Activated naive CD8-positive, alpha-beta T cell treated with anti-CD3 and anti-CD28 coated beads, Interleukin-2, amount 50 U/mL, for 16 hours (primary cell): ENCODE measurements around the gene PHACTR1.
"Not testable (repeated sequence)": the region's sequence is repeated elsewhere in the genome, so short reads cannot be mapped to it uniquely, and the experiment has no call there.

Experiments
- DNase-seq: peaks from one replicate; pipeline ENCODE4 v3.0.0-alpha.2; 2020; ENCODE audit warnings: low read depth, low spot score

PHACTR1 gene

DNA sequence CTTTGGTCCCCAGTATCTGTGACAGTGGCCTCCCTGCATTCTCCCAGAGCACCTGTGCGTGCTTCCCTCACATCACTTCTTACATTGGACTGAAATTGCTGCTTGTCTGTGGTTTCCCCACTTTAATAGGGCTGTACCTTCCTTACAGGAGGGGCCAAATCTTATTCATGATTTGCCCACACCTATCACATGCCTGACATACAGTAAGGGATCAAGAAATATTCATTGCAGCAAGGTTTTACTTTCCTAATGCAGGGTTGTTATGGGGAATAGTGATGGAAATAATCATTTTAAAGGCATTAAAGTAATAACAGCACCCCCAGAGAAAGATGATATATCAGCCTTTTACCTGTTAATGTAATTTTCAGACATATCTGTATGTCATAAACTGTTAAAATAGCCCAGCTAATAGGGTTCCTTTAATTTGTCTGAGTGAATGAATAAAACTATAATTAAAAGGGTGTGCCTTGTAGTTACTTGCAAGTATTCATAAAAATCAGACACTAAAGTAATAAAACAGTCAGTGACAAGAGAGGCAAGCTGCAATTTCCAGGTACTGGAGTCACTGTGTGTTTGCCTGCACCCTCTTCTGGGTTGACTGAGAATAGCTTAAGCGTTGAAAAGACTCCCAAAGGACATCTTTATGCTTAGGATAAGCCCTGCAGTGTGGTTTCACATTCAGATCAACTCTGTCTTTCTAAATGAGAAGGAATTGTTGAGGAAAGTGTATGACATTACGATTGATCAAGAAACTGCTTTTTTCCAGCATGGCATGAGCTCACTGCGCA lies 182.7 kb downstream of the PHACTR1 start:
- DNase-seq = no peak

DNA sequence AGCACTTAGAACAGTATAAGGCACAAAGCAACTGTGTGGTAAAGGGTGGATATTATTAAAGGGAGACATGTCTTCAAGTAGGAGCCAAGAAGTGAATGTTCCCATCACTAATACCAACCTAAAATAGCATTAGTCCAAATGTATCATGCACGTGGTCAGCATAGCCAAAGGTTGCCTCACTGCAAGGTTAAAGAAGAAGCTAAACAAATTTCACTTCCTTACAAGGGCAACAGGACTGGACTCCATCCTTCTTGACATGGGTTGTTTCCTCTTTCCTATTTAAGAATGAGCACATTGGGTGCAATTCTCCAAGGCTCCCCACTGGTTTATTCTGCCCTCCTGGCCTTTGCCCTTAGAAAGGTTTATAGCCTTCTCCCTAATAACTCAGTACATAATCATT lies 186.7 kb downstream of the PHACTR1 start:
- no peak for DNase-seq

DNA sequence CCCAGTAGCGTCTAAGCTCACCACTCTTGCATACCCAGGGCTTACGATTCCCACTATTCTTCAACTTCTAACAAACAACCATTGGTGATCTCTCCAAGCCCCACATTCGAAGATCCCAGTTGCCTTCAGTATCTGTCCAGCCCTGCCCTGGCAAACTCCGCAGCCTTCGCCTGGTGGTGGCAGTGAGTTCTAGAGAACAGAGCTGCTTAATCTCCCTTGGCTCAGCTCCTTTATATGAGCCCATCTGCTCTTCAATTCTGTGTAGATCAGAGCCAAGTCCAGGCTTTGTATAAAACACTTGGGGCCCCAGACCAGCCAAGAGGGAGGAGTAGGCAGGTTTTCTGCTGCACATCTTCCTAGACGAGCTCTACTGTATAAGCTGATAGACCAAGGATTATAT lies 193.3 kb downstream of the PHACTR1 start:
- DNase-seq = no peak

DNA sequence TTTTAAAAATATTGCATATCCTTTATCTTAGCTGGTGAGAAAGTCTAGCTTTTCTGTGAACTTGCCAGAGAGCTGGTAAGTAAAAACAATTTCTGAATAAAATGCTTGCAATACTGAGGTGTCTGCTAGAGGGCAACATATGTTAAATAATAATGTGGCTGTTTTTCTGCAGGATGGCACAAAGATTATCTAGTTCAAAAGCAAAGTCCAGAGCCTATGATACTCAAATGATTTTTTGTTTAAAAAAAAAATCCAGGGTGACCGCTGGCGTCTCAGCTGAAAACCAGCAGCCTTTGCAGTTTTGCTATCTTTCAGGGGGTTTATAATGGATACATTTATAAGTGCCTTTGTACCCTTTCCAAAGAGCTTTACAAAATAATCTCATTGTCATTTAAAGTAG lies 194.9 kb downstream of the PHACTR1 start:
- no peak for DNase-seq

DNA sequence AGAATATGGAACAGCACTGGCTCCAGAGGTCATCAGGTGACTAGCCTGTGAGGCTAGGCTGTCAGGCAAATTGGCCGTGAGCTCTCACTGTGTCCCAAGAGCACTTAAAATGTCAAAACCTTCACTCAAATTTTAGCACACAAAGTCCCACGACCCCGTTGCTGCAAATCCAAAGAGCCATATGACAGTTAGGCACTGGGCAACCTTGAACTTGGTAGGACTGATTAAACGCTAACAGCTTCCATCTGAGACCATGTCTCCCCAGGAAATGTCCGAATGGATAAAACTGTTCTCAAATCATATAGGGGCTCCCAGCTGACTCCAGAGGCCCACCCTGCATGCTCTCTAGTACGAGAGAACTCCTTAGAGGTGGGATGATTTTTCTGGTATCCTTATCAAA lies 196.6 kb downstream of the PHACTR1 start:
- no peak for DNase-seq

DNA sequence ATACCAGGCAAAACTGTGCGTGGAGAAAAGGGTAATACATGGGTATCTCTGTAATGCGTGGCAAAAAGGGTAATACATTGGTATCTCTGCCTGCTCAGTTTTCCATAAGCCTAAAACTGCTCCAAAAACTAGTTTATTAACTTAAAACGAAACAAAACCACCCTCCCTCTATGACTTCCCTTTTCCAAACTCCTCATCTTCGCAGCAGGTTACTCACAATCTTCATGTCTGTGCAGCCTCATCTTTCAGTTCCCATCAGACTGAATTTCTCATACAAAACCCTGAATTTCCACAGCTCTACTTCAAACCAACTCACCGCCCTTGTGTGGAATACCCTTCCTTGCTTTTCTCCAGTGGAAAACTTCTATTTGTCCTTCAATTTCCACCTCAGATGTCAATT lies 199.4 kb downstream of the PHACTR1 start:
- no peak for DNase-seq

DNA sequence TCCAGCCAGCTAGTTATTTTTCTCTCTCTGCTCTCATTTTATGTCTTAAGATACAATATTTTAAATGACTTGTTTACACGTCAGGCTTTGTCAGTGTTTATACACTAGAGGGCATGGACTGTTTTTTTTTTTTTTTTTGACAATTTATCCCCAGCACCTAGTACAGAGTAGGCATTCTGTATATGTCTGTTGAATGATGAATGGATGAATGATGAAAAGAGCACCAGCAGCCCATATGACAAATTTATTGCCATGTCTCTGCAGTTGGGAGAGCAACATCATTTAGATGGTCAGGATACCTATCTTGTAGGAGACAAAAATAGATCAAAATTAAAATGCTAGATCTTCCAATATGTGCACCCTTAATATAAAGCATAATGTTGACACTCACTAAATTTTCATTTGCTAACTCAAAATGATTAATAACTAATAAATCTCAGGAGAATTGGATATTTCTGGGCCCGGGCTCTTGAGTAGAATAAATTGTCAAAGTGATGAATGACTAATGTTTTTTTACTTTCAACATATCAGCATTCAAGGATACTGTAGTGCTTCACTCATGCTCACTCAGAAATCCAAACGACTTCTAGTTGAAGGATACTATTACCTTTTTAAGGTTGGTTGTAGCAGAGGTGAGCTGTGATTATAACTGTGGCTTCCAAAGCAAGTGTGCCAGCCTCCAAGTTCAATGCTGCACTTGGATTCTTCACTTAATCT lies 200.0 kb downstream of the PHACTR1 start:
- DNase-seq = no peak

DNA sequence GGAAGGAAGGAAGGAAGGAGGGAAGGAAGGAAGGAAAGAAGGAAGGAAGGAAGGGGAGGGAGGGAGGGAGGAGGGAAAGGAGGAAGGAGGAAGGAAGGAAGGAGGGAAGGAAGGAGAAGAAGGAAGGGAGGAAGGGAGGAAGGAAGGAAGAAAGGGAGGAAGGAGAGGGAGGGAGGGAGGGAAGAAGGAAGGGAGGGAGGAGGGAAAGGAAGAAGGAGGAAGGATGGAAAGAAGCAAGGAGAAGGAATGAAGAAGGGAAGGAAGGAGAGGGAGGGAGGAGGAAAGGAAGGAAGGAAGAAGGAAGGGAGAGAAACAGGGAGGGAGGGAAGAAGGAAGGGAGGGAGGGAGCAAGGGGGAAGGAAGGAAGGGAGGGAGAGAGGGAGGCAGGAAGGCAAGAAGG lies 204.9 kb downstream of the PHACTR1 start:
- no peak for DNase-seq

DNA sequence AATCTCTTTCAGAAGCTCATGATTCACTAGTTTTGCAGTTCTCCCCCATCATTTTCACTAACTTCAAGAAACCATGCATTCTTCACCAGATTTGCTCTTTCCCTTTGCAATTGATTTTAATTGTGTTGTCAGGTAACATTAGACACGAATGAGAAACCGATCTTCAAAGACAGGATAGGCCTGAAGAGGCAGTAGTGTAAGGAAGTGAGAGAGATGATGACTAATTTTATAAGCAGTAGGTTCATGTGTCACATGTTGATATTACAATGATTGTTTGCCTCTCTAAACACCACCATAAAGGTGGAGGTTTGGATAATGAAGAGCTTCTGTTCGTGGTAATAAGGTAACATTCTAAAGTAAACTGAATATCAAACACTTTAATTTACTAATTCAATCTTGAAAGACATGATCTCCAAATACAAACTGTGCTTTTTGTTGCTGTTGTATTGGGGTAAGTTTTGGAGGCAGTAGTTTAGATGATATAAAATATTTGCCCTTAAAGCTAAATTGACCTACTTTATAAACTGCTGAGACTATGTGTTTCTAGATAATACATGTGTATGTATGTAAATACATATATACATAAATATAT lies 207.2 kb downstream of the PHACTR1 start:
- no peak for DNase-seq

DNA sequence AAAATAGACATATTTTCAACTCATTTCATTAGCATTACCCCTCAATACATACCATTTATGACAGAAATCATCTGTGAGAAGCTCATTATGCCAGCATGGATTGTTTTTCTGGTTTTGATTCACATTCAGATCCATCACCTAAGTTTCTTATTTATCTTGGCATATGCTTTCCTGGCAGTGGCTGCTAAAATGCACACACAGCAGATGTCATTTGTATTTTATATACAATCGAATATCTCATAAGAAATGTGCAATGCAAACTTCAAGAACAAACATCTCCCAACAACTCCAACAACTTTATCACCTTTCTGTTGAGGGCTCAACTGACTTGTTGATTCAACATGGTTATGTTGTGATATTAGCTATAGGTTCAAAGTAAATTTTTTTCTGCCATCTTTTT lies 208.3 kb downstream of the PHACTR1 start:
- no peak for DNase-seq

DNA sequence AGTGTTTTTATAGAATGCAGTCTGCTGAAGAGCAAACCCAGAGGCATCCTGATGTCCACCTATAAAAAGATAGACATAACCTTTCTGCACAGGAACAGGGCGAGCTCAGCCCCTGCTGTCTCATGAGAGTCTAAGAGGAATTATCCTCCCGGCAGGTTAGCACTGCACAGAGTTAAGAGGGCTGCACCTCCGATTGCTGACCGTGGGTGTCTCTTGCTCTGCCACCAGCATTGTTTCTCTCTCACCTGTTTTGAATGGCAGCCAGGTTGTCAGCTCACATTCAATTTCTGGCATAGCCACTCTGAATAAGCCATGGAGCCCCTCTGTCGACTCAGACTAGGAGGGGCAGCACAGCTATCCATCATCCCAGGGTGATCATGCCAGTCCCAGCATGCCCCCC lies 211.2 kb downstream of the PHACTR1 start:
- no peak for DNase-seq

DNA sequence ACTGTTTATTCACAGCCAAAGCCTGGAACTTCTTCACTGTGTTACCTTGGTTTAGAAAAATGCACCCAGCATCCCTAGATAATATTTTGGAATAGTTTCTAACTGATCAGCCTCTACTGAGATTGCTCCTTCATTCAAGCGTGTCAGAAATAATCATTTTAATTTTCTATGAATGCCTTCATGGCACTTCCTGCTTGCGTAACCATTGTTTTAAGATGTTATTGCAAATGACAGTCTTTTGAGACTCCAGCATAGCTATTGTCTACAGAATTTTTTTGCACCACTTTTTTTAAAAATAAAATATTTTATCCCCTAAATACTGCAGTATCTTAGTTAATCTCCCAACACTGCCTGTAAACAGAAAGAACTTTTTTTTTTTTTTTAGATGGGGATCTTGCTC lies 213.1 kb downstream of the PHACTR1 start:
- no peak for DNase-seq

DNA sequence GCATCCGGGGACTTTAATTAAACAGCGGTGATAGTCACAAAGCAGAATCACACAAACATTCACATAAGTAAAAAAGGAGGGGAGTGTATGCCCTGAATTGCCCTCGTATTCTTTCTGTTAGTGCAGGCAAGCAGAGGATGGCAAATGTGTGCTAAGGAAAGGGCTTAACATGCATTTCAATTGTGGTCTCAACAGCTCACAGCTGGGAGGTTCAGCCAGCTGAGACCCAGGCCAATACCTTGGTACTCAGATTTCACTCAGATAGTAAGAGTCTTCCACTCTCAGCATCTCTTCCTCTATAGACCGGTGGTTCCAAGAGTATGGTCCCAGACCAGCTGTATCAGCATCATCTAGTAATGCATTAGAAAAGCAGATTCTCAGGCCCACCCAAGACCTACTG lies 215.1 kb downstream of the PHACTR1 start:
- no peak for DNase-seq

DNA sequence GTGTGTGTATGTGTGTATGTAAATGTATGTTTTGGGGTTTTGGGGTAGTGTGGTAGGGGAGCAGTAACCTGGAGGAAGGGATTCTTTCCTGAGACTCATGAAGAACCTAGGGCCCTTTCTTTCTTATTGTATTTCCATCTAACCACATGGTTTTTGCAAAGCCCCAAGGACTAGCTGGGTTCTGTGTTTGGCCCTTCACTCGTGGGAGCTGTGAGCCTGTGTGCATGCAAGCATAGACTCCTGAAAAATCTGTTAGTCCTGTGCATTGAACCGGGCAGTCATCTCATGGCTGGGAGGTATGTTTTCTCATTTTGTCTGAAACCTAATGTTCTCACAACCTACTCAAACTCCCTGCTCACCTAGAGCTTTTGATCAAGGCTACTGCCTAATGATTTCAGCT lies 219.1 kb downstream of the PHACTR1 start:
- no peak for DNase-seq

DNA sequence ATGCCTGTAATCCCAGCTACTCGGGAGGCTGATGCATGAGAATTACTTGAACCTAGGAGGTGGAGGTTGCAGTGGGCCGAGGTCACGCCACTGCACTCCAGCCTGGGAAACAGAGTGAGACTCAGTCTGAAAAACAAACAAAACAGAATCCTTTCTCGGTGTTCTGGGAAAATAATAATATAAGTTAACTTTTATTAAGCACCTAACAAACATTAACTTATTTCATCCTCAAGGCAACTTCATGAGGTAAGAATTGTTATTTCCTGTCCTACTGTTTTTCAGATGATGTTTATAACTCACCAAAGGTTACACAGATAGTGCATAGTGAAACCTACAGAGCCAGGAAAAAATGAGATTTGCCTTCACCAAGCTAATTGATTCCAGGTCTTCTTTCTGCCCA lies 221.4 kb downstream of the PHACTR1 start:
- no peak for DNase-seq

DNA sequence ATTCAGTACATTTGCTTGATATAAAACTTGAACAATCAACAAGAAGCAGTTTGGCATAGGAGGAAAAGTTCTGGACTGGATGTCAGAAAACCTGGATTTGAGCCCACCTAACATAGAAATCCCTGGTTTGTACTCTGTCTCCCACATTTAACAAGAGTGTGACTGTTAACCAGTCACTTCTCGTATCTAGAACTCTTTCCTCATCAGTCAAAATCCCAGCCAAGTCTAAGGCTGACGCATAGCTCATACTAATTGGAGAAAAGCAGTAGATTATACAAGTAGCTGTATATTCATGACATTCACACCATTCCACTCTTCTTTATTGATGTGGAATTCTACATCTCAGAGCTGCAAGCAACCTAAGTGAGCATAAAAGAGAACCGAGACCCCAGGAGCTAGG lies 222.7 kb downstream of the PHACTR1 start:
- no peak for DNase-seq

DNA sequence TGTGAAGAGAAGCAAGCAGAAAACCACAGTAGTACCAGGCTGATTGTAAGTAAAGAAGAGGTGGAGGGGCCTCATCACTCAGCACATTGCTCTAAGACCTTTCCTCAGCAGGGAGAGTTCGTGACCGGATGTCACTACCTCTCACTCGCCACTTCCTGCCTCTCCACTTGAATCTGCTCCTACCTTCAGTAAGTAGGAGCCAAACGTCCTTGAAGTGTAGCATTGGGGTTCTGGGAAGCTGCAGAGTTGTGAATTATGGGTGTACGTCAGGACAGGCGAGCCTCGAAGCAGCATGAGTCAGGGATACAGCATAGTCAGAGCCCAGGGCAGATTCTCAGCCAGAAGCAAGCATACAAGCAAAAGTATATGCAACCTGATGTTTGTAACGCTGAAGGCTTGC lies 224.9 kb downstream of the PHACTR1 start:
- DNase-seq = no peak

DNA sequence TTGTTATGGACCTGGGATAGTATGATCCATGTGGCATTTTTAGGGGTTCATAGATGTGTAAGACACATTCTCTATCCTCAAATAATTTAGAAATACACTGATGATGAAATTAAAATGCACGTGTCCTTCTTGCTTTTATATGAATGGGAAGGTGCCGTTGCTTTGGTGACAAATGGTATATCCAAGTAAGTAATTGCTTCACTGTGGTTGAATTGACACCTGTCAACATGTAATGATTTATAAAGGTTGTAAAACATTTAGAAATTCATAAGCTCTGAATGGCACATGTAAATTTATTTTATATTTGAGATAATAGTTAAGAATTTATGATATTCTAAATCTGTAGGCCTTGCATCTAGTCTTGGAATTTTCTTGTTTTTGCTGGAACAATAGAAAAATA lies 227.0 kb downstream of the PHACTR1 start:
- DNase-seq = no peak

DNA sequence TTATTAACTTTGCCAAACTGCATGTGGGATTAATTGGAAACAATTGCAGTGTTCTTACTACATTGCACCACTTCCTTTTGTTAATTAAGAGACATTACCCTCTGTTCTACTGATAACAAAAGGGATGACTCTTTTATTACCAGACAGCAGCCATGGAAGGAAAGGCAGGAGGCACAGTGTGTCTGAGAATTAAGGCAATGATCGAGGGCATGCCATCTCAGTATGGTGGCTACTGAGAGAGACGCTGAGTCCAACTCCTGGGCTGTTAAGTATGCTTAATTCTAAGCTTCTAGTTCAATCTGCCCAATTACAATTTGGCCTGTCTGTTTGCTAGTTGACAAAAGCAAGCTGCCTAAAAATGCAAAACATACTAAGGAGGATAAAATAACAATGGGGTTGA lies 227.4 kb downstream of the PHACTR1 start:
- DNase-seq = no peak

DNA sequence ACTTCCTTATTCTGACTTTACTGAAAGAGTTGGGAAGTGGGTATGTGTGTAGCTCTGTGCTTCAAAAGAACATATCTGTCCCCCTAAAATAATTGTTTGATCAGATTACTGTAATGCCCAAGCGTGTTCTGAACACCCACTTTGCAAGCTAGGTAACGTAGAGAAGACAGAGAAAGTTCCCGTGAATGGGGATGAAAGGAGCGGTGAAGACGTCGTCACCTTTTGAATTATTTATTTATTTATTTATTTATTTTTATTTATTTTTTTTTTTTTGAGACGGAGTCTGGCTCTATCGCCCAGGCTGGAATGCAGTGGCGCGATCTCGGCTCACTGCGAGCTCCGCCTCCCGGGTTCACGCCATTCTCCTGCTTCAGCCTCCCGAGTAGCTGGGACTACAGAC lies 228.0 kb downstream of the PHACTR1 start:
- not testable (repeated sequence) for DNase-seq

DNA sequence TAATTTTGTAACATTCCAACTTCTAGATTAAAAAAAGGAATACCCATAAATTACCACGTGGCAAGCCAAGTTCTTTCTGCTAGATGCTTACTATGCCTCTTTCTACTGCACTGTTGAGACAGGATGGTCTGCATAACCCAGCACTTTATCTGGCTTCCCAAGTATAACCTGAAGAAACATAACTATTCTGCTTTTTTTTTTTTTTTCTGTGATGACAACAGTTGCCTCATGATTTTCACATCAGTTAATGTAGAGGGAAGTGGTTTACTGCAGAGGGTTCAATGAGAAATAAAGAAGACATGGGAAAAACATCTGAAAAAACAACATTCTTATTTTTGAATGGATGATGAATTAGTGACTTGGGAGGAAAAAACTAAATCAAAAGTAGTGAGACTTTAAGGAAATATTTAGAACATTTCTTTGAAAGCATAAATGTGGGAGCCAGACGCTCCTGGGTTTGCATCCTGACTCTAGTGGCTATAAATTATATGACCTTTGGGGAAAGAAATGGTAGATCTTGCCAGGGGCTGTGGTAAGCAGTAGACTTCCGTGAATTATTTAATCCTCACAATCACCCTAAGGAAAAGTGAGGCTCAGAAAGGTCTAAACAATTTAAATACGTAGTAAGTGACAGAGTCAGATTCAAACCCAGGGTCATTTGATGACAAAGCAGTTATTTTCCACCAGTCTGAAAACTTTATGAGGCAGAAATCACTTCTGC lies 230.7 kb downstream of the PHACTR1 start:
- DNase-seq = no peak

DNA sequence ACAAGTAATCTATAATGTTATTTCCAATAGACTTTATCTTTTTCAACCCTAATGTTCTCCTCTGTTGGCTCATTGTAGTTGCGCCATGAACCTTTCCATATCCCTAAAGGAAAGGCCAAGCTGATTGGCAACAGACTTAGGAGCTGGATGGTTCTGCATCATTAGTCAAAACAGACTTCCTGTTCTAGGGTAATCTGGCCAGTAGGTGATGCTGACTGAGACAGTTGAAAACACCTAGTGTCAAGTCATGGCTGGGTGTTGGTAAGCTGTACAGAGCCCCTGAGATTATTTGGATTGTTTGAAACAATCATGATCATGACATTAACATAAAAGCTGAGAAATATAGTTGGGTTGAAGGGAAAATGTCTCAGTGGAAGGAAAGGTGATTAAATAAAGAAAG lies 231.4 kb downstream of the PHACTR1 start:
- no peak for DNase-seq
